Hematopoietic multipotent progenitor cell treated with erythropoietin and hydrocortisone succinate and interleukin-3 and kit ligand, for 8 days (in vitro differentiated cells): ENCODE results near the gene RAMP3.

ENCODE experiments used
- DNase-seq: peaks from one replicate; pipeline ENCODE4 v3.0.0-alpha.2; 2015

RAMP3 gene

GRCh38 chr7:45181286-45181960 lies 23.8 kb downstream of the RAMP3 start:
- DNase-seq: no peak

DNA sequence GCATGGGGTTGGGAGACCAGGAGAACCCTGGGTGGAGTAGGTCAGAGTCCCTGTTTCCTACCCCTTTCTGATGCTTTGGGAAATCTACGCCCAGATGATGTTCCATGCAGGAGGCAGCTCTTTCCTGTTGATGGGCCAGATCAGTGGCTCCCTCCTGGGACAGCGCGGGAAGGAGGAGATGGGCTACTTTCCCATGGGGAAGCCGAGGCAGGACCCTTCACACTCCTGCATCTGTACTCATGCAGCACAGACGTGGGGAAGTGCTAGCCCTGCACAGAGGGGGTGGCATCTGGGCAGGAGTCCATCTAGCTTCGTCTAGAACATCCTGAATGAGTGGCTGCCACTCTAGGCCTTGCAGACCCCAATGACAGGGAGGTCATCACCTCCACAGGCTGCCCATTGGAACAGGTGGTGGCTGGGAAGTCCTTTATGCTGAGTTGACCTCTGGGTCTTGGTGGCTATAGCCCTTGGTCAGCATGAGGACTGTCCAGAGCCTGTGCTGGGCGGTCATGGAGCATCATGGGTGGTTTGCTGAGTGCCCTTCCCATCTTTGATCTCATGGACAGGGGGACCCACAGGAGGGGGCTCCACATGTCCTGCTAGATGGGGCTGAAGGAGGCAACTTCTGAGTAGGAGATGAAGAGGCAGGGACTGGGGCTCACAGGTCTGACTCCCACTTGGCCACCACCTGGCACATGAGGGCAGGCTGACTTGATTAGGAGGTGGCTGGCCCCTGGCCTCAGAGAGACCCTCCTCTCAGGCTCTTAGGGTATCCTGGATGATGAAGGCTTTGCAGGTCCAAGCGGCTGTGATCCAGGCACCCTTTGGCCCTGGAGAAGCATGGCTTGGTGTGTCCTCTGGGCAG lies 24.6 kb downstream of the RAMP3 start:
- DNase-seq: no peak

DNA sequence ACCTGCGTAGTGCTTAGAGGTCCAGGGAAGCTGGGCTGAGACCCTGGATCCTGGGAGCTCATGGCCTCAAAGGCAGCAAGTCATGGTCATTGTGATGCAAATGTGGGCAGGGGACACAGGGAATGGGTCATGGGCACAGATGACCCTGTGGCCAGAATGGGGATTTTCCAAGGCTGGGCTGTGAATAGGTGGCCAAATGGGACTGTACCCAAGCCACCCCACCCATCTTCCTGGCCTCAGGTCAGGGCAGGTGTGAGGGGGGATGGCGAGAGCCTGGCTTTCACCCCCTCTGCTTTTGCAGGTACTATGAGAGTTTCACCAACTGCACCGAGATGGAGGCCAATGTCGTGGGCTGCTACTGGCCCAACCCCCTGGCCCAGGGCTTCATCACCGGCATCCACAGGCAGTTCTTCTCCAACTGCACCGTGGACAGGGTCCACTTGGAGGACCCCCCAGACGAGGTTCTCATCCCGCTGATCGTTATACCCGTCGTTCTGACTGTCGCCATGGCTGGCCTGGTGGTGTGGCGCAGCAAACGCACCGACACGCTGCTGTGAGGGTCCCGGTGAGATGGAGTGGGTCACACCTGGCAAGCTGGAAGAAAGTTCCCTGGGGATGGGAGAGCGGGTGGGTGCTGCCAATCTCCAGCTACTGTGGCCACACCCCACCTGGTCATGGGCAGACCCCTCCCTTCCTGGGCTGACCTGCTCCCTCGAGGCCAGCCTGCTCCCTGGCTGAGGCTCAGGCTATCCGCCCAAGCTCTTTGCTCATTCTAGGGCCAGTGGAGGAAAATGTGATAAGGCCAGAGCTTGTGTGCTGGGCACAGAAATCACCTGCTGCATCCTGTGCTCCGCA lies 25.5 kb downstream of the RAMP3 start:
- DNase-seq: no peak

GRCh38 chr7:45183711-45184210 lies 26.2 kb downstream of the RAMP3 start:
- no peak for DNase-seq

DNA sequence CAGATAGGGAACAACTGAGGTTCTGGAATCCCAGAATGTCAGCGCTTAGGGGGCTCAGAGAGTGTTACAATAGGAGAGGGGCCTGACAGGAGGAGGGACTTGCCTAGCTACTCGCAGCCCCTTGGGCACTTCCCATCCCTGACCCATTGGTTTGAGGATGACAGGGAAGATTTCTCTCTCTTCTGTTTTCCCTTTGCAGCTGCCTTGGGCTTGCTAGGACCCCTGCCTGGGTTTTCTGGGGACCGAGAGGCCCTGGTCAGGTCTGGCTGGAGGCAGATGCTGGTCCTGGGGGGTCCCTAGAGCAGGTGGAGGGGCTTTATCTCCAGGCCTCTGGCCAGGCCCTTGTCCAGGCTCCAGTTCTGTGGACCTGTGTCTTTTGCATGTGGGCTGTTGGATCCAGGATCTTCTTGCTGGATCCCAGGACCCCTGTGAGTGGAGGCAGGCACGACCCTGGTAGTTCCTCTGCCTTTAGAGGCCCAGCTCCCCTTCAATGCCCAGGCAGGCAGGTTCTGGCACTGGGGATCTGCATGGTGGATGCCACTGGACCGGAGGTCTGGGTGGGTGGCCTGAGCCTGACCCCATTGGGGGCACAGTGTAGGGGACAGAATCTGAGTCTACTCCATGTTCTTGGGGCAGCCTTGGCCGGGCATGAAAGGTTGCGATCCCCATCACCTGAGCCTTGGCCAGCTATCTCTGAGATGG lies 26.9 kb downstream of the RAMP3 start:
- DNase-seq: no peak

DNA sequence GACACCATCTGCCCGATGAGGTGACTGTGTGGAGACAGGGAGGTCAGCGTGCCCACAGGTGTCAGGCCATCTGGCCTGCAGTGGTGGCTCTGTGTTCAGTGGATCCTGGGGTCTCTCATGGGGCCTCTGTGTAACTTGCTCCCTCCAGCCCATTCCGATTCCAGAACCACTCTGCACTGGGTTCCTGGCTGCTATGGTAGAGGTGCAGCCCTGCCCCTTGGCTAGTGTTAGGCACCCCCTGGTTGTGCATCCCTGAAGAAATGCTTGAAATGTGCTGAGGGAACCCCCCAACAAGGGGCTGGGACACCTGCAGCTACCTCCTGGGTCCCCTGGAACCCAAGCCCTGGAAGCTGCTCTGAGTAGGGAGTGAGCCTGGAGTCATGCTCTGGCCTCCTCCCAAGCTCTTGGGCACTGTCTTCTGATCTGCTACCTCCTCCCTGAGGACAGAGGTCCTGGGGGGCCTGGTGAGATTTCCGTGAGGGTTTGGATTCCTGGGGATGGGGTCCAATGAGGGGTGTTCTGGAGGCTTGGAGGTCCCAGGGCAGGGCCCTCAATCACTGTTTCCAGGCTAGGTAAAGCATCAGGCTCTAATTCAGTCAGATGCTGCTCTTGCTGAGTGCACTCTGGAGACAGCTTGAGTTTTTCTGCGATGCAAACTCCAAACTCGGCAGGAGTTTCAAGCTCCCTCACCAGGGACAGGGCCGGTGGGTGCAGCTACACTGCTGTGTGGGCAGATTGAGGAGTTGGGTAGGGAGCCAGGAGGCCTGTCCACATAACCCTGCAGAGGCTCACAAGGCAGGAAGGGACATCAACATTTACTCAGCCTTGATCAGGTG lies 27.7 kb downstream of the RAMP3 start:
- DNase-seq: no peak

GRCh38 chr7:45185864-45186250 lies 28.3 kb downstream of the RAMP3 start:
- DNase-seq: no peak

GRCh38 chr7:45186261-45186813 lies 28.7 kb downstream of the RAMP3 start:
- no peak for DNase-seq

DNA sequence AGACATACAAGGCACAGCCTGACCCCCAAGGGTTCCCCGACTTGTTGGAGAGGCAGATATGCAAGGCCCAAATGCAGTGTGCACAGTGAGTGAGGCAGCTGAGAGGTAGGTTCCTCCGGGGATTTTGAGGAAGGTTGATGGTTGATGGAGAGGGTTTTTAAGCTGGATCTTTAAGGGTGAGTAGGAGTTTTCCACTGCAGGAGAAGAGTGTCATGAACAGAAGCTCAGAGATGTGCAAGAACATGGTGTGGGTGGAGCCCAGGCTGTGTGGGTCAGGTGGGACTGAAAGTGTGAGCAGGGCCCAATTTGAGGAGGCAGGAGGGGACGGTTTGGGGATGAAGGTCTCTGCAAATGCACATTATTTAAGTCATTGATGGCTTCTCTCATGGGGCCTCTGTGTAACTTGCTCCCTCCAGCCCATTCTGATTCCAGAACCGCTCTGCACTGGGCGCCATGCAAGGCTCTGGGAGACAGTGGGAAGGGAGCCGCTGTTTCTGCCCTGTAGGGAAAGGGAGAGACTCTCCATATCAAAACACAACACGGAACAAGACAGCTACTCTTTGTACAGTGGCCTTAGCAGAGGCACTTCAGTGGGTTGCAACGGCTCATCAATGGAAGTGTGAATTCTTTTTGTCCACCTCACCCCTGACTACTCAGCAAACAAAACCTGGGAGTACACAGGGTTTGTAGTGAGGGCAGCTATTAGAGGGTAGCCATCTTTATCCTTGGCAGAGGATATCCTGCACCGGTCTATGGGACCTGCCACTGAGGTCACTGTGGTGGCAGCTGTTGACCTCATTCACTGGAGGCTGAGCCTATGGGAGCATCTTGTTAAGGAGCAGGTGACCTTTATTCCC lies 29.7 kb downstream of the RAMP3 start:
- DNase-seq: no peak

DNA sequence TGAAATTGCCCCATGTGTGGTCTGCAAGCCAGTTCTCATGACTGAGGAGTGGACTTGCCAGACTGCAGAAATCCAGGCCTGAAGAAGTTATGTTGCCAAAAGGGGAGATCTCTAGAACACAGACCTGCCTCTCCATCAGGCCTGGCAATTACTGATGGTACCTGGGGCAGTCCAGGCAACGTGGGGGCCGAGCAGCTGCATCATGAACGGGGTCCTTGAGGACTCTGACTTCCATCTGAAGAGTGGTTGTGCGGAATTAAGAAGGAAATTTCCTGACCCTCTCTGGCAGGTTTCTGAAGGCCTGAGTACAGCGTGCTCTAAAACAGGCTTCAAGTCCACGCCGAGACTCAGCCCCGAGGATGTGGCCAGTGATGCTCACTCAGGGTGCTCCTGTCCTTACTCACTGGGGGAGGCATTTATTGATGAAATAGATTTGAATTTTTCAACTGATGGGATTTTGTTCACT lies 30.4 kb downstream of the RAMP3 start:
- no peak for DNase-seq

- no peak for DNase-seq
Observed at GRCh38 chr7:45188736-45189135, 31.1 kb downstream of the RAMP3 start.

GRCh38 chr7:45189151-45189970 lies 31.8 kb downstream of the RAMP3 start:
- no peak for DNase-seq

GRCh38 chr7:45190406-45191165 lies 33.0 kb downstream of the RAMP3 start:
- no peak for DNase-seq

DNA sequence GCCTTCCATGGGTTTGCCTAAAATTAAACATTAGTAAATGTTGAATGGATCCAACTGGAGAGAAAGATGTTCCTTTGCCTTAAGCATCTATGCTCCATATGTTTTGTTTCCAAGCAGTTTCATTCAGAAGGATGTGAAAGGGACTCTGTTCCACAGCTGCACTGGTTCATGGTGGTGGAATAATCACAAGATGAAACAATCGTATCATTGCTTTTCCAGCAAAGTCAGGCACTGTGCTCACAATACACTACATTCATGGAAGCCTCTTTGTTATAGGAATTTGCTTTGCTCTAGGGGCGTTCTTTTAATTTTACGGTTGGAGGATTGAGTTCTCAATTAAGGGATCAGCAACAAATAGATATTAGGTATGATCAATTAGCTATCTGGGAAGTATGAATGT lies 33.8 kb downstream of the RAMP3 start:
- no peak for DNase-seq

GRCh38 chr7:45192621-45193041 lies 35.0 kb downstream of the RAMP3 start:
- no peak for DNase-seq

GRCh38 chr7:45193828-45194227 lies 36.2 kb downstream of the RAMP3 start:
- no peak for DNase-seq

DNA sequence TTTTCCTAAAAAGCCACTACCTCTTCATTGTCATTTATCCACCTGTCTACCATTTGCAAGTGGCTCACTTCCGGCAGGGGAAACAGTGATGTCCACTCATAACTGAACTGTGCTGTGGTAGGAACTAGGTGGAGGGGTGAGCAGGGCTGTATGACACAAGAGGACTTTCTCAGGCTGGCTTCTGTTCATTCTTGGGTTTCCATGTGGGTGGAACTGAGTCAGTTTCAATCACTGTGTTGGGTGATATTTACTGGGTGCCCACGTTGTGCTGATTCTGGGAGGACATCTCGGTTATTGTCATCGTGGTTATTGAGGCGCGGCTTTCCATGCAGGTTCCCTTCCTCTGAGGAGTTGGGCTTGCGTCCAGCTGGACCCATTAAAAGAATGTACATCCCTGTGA lies 38.8 kb downstream of the RAMP3 start:
- DNase-seq: no peak

DNA sequence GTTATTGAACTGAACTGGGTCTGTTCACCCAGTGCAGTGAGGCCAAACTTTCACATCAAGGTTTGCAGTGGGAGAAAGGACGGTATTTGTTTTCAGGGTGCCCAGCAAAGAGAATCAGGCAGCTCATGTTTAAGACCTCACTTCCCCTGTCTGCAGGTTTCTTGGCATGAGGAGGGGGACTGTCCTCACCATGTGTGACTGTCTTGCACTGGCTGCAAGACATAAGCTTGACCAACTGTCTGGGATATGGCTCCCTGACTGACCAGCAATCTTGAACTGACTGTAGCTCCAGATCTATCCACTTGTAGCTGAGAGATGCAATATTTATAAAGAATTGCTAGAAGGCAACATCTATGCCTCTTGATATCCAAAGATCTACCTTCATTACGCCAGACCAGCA lies 39.9 kb downstream of the RAMP3 start:
- DNase-seq: no peak

- DNase-seq: no peak
Observed at GRCh38 chr7:45198986-45199385, 41.4 kb downstream of the RAMP3 start.
